Ovary (tissue), 3 donors: Measurements from ENCODE around the gene KLRC2.
"Not testable (repeated sequence)": the region's sequence is repeated elsewhere in the genome, so short reads cannot be mapped to it uniquely, and the experiment has no call there.

Experiments
- CTCF ChIP-seq, 3 donors: fragments of 450-650 bp in 2 of 3; fragments of 200-600 bp in 1 of 3; IDR thresholded peaks; one replicate each; pipeline versions ENCODE4 v1.5.1 to v1.8.0; 2016 to 2022; ENCODE audit warnings: antibody characterized with exemption in 3 of 3, mild to moderate bottlenecking in 1 of 3
- EP300 ChIP-seq: sonication (generic); formaldehyde crosslinking; IDR thresholded peaks from one replicate; pipeline ENCODE4 v1.6.1; 2017; ENCODE audit warnings: antibody characterized with exemption
- POLR2A ChIP-seq: fragments of 450-650 bp; IDR thresholded peaks from one replicate; pipeline ENCODE4 v1.6.1; 2017; ENCODE audit warnings: antibody characterized with exemption, mild to moderate bottlenecking, moderate library complexity
- donor health status: DM: no; HTN: no; CAD: no.

DNA sequence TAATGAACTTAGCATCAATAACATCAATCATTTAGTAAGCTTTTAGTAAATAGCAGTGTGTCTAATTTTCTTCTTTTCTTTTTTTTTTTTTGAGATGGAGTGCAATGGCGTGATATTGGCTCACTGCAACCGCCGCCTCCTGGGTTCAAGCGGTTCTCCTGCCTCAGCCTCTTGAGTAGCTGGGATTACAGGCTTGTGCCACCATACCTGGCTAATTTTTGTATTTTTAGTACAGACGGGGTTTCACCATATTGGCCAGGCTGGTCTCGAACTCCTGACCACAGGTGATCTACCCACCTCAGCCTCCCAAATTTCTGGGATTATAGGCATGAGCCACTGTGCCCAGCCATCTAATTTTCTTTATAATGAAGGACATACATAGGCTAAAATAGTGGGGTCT, 48.3 kb downstream of the KLRC2 start:
- TF ChIP-seq CTCF (IDR thresholded peaks at IDR 0.05); POLR2A; EP300: not testable (repeated sequence)
